Astrocyte of the spinal cord (primary cell): ENCODE measurements around the gene IRAK2.
A peak's percentile ranks its signal among the peaks of the same experiment; 100 is the strongest.

ENCODE experiments used
- DNase-seq: peaks from one replicate; pipeline ENCODE4 v3.0.0; 2011; ENCODE audit warnings: low read depth, low spot score
- H3K4me3 ChIP-seq: 2 replicates; pipeline ENCODE4 v1.5.1; 2011; ENCODE audit warnings: low read depth, mild to moderate bottlenecking, low read length, moderate library complexity
- in situ Hi-C: cut with HindIII; loops from 2 replicates; pipeline ENCODE4 v1.10.0; 2017; ENCODE audit warnings: low sequenced_read_pairs
- TF ChIP-seq, protein P1 (sequence below): IDR thresholded peaks from 2 replicates; pipeline ENCODE4 v1.5.1; 2012; ENCODE audit warnings: low read depth, mild to moderate bottlenecking, low read length, inconsistent platforms

IRAK2 gene

DNA sequence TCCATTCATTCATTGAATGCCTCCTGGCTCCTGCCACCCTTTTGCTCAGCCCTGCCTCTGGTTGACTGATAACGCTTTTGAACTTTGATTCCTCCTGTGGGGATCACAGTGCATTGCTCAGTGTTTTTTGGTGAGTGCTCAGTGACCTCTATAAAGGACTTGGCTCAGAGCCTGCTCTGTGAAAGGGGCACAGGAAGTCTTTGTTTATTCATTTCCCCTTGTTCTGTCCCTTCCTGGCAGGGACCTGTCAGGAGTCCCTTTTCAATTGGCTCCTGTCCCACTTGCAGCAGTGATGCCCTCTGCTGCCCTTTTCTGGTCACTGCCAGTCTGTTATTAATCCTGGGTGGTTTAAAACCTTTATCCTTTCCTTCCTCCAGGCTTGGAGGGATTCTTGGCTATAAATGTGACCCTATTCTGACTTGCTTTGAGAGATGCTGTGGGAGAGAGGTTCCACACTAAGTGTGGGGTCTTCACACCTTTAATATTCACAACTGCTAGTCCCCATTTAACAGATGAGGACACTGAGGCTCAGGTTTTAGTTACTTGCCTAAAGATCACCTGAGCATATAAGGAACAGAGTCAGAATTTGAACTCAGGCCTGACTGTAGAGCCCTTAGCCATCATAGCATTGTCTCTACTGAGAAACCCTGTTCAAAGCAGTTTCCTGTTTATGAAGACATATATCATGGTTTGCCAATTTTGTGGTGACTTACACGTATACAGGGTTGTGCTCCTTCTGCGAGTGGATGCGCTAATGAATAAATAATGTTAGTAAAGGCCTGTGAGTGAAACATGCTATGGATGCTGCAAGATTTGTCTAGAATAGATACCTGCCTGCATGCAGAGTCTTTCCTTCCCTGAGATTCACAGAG lies 60.3 kb downstream of the IRAK2 start:
- no peak overlapping the region for H3K4me3 ChIP-seq
- DNase-seq: peak; percentile 72
- in situ Hi-C loops: no loop called here
- TF ChIP-seq, protein P1, sequence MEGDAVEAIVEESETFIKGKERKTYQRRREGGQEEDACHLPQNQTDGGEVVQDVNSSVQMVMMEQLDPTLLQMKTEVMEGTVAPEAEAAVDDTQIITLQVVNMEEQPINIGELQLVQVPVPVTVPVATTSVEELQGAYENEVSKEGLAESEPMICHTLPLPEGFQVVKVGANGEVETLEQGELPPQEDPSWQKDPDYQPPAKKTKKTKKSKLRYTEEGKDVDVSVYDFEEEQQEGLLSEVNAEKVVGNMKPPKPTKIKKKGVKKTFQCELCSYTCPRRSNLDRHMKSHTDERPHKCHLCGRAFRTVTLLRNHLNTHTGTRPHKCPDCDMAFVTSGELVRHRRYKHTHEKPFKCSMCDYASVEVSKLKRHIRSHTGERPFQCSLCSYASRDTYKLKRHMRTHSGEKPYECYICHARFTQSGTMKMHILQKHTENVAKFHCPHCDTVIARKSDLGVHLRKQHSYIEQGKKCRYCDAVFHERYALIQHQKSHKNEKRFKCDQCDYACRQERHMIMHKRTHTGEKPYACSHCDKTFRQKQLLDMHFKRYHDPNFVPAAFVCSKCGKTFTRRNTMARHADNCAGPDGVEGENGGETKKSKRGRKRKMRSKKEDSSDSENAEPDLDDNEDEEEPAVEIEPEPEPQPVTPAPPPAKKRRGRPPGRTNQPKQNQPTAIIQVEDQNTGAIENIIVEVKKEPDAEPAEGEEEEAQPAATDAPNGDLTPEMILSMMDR: peak; percentile 84

DNA sequence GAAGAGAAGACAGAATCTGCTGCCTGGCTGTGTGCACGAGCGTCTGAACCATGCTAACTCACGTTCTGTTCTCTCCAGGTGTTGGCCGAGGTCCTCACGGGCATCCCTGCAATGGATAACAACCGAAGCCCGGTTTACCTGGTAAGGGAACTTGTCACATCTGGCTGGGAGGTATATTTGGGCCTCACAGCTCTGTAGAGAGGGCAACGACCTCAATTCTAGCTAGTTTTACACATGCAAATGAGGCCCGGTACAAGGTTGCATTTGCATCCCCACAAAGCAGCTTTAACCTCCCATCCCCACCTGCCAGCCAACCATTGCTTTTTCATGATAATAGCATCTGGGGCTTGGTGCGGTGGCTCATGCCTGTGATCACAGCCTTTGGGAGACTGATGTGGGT lies 61.6 kb downstream of the IRAK2 start:
- no peak for DNase-seq
- in situ Hi-C loops: no loop called here
- no peak overlapping the region for H3K4me3 ChIP-seq
- TF ChIP-seq, protein P1: no peak

DNA sequence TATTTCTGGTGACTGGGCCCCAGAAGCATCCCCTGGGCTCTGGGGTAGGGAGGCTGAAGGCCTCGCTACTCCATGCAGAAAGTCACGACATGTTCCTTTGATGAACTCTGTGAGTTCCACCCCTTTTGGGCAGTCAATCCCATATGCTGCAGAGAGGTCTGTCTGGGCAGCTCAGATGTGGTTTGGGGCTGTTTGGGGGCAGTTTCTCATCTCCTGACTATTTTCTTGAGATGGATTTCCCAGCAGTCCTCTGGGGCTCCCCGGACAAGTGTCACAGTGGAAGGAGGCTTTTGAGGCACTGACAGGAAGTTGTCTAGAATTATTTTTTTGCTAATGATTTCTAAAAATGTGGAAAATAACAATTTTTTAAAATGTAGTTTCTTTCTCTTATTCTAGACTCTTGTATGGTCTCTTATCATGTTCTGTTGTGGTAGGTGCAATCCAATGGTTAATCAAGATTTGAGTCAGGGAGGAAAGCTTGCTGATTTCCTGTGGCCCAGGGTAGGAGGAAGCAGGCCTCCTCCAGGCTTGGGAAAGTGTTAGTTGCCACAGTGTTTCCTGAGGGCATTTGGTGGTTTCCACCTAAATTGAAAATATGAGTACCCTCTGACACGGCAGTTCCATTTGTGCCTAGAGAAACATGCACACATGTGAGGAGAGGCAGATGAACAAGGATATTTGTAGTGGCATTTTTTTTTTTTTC lies 63.7 kb downstream of the IRAK2 start:
- in situ Hi-C loops: no loop called here
- H3K4me3 ChIP-seq: no peak overlapping the region
- DNase-seq: no peak
- TF ChIP-seq, protein P1: no peak

DNA sequence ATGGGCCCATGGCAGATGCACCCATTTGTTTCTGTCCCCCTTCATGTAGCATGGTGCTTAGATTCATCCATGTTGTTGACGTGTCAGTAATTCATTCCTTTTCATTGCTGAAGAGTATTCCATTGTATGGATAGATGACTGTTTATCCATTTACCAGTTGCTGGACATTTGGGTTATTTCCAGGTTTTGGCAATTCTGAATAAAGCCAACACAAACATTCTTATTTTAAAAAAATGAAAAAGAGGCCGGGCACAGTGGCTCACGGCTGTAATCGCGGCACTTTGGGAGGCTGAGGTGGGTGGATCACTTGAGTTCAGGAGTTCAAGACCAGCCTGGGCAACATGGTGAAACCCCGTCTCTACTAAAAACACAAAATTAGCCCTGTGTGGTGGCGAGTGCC lies 64.9 kb downstream of the IRAK2 start:
- no peak for DNase-seq
- TF ChIP-seq, protein P1: no peak
- no peak overlapping the region for H3K4me3 ChIP-seq
- in situ Hi-C loops: no loop called here

DNA sequence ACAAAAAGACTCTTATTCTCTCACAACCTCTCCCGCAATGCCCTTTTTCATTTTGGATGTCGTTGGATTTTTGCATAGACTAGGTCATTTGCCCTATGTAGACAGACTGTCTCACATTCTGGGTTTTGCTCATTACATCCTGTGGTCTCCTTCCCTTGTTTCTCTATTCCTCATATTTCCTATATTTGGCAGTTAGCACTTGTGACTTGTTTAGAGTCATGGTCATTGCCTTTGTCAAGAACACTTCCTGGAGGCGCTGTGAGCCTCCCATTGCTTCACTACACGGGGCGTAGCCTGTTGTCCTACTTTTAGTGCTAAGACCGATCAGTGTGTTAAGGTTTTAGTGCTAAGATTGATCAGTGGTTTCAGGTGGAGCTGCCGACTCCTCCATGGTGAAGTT lies 67.4 kb downstream of the IRAK2 start:
- TF ChIP-seq, protein P1: no peak
- no peak overlapping the region for H3K4me3 ChIP-seq
- in situ Hi-C loops: no loop called here
- no peak for DNase-seq

DNA sequence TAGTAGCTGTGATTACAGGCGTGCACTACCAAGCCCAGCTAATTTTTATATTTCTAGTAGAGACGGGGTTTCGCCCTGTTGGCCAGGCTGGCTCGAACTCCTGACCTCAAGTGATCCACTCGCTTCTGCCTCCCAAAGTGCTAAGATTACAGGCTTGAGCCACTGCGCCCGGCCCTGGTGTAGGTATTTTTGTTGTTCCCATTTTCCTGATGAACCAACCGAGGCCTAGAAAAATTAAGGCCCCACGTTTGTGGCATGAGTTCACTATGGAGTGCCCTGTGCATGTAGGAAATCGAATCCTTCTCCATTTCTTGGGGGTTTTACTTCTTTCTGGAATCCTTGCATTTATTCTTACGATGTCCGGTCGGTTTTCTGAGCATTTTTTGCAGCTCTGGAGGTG lies 69.3 kb downstream of the IRAK2 start:
- no peak overlapping the region for H3K4me3 ChIP-seq
- DNase-seq: no peak
- in situ Hi-C loops: no loop called here
- TF ChIP-seq, protein P1: no peak
